Kasumi-1 (cell line): ENCODE data around the gene SLC9A2.

Source experiments
- DNase-seq, 2 experiments: peaks; one replicate each; lab custom pipeline; 2025; lab: John Stamatoyannopoulos, UW

The SLC9A2 gene

DNA sequence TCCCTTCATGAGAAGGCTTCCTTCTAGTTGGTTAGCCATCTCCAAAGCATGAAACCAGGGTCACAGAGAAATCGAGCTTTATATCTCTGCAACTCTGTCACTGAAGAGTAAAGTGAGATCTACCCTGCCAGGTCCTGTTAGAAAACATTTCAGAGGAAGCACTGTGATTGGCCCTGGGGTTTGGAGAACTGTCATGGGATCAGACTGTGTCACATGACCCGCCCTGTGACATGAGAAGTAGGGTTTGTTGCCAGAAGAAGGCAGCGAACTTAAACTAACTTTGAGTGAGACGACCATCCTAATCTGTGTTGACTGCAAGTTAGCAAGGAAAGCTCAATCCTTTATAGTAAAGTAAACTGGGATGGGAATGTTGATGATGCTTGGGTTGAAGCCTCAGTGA lies 55.5 kb downstream of the SLC9A2 start:
- DNase-seq, result no peak

DNA sequence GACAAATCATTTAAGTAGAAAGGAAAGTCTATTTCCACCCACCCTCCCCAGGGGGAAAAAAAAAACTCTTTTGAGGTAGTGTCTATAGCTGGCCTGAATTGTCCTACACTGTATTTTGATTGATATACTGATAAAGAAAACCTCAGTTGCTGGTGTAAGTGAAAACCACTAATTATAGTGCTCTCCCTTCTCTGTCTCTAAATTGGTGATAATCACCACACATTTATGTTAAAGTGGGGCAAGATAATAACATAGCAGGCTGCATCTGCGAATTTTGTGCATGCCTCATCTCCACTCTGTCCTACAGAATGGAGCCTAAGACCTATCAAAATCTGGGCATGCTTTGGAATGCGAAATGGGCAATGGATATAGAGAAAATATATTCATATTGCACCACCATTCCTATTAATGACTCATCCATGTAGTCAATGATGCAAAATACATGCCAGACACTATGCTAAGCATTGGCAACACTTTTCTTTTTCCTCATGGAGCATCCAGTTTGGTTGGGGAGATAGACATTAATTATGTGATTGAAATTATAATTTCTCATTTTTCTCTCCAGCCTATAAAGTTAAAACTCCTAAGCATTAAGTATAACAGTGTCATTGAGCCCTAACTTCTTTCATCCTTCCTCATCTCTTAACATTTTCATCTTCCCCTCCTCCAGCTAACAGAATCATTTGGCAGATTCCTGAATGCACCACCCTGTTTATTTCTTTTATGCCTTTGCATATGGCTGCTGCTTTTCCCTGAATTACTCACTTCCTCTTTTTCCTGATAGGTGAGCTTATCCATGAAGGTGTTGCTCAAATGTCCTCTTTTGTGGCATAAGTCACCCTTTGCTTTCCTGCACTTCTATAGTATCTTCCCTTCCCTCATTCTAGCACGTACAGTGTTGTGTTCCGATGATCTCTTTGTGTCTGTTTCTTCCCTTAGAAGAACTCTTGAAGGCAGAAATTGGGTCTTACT lies 58.2 kb downstream of the SLC9A2 start:
- no peak for DNase-seq

GRCh38 chr2:102678442-102678841 lies 59.1 kb downstream of the SLC9A2 start:
- no peak for DNase-seq

DNA sequence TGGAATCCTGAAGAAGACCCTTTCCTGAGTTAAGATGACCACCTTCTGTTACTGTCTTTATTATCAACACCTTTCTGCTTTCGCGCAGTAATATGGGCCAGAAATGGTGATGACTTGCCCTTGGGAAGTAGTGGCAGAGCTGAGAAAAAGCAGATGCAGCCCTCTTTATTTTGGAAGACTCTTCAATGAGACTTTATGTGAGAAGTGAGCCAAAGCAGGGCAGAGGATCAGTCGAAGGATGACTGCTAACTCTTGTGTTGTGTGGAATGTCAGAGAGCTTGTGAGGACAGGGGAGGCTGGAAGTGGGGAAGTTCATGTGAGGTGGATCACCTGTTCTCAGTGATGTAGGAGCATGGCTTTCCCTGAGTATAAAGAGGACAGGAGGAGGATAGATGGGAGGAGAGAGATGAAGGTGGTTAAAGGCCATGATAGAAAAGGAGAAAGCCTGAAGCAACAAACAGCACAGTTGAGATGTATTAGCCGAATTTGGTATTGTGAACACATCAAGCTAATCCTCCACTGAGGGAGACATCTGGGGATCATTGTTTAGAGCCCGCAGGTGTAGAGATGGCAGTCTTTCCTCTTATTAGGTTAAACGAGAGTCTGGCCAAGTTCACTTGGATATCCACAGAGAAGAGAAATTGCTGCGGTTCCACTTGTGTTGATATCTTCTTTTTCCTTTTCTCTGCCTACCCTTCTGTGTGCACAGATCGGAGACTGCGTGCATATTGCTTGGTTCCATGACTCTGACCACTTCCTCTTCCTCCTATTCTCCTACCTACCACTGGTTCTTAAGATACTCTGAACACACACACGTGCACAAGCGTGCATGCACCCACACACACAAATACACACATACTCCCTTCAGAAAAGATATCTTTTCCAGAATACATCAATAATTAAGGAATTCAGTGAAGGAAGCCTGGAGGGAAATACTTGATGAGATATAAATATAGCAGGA lies 67.4 kb downstream of the SLC9A2 start:
- DNase-seq, result peak; percentile 76 to 85

- no peak for DNase-seq
These were observed 70.7 kb downstream of the SLC9A2 start for GRCh38 chr2:102690012-102690411.

GRCh38 chr2:102696463-102696862 lies 77.1 kb downstream of the SLC9A2 start:
- no peak for DNase-seq

- DNase-seq, result no peak
These were observed 79.2 kb downstream of the SLC9A2 start for GRCh38 chr2:102698369-102699111.

DNA sequence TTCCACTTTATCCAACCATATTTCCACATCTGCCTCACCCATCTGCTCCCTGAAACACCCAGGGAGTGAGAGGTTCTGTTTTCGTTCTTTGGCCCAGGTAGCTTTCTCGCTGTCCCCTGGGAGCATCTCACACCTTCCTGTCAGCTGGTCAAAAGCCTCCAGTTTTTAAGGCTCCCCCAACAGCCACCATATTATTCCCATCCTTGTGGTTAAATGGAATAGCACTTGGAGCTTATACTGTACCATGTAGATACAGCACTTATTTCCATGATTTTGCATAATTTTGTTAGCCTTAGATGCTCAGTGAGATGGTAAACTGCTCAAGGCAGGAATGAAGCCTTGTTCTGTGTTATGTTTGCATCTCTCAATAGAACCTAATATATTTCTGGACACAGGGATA lies 84.0 kb downstream of the SLC9A2 start:
- no peak for DNase-seq

DNA sequence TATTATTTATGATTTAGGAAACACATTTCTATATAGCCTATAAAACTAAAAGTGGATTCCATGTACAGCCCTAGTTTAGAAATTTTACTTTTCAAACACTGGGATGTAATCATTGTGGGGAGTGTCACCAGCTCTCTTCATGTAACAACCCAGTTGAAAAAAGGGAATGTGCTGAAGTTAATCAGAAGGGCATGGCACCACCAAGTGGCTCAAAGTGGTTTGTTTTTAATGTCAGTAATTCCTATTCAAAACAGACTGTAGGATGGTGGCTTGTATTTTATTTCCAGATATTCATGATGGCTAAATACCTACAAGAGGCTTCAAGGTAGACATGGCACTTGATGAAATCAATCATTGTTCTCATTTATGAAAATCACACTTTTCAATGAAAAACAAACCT lies 84.4 kb downstream of the SLC9A2 start:
- DNase-seq, result peak; percentile 74 to 77

DNA sequence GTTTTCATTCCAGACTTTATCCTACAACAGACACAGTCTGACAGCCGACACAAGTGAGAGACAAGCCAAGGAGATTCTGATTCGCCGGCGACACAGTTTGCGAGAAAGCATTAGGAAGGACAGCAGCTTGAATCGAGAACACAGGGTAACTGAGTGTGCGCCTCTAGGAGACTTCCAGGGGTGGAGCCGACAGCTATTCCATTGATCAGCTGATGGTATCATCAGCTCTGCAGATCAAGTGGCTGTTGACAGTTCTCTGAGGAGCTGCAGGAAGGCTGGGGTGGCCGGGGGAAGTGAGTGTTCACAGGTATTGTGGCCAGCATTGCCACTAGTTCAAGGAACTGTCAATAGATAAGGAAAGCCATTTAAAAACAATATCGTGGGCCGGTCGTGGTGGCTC lies 85.2 kb downstream of the SLC9A2 start:
- no peak for DNase-seq

- DNase-seq, result no peak
These were observed 88.7 kb downstream of the SLC9A2 start for GRCh38 chr2:102707796-102708695.

- DNase-seq, result no peak
These were observed 89.7 kb downstream of the SLC9A2 start for GRCh38 chr2:102708847-102709559.

DNA sequence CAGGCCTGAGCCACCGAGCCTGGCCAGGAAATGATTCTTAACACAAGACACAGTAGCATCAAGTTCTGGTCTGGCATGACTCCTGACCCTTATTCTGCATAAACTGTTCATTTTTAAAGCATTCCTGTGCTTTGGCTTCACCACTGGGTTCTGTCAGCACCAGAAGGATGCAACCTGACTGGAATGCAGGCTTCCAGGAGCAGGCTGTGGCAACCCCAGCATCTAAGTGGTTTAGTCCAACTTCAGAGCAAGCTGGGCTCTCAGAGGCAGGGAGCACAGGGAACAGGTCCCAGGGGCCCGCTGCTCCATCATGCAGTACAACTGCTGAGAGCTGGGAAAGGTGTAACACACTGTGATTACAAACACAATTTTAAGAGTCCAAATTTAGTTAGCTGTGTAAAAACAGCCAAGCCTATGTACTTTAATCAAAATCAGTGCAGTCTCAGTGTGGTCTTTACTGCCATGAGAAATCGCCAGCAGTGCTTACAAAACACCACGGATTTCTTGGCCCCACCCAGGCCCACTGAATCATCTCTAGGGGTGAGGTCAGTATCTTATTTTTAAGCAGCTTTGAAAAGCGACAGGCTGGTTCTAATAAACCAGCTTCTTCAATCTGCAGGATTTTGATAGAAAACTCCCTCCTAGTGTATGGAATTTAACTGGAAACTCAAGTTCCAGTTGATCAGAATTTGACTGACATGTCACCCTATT lies 98.1 kb downstream of the SLC9A2 start:
- no peak for DNase-seq

DNA sequence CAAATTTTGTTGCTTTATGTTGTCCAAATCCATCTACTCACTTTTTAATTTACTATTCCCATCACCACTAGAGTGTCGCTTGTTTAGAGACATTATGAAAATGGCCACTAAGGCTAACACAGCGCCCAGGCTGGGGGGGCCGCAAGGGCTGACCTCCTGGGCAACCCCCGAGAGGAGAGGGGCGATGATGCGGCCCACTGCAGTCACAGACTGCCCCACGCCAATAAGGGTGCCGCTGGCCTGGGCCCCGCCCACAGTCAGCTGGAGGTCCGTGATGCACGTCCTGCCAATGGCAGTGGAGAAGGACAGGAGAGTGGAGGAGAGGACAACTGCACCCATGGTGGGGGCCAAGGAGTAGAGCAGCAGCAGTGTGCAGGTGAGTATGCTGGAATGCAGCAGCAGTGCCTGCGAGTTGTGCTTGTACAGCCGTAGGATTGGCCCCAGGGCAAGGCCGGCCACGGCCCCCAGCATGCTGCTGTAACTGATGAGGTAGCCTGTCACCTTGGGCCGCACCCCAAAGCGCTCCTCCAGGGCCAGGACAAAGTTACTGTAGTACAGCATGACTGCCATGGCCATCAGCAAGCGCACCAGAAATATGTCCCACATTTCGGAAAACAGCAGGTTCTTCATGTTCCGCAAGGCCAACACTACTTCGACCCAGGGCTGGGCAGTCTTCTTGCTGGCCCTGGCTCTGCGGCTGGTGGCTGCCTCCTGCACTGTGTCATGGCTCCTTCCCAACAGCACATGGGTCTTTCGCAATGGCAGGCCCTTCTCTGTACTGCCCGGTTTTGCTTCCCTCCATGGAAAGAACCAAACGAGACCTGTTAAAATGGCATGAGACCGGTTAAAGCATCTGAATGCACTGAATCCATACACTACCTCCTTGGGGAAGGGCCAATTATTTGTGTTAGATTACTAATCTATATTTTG lies 99.3 kb downstream of the SLC9A2 start:
- no peak for DNase-seq

GRCh38 chr2:102724016-102724490 lies 104.7 kb downstream of the SLC9A2 start:
- no peak for DNase-seq

GRCh38 chr2:102724553-102724952 lies 105.2 kb downstream of the SLC9A2 start:
- no peak for DNase-seq

GRCh38 chr2:102726128-102727087 lies 107.1 kb downstream of the SLC9A2 start:
- no peak for DNase-seq
